CD8-positive, alpha-beta memory T cell (primary cell): ENCODE measurements around the gene C11orf16. TPM values are rescaled to one million over a fixed set of nuclear protein-coding genes. Genes with fewer than 3 reads are reported as not detected.
A peak's percentile ranks its signal among the peaks of the same experiment; 100 is the strongest.

Experiments used
- CTCF ChIA-PET: fragments of 350-600 bp; sonication (Branson Sonifier 250); formaldehyde crosslinking; loops from one replicate; lab custom pipeline; 2021; ENCODE audit warnings: antibody characterized with exemption; lab: Charles Lee
- POLR2A ChIA-PET: fragments of 350-600 bp; sonication (Branson Sonifier 250); formaldehyde crosslinking; loops from one replicate; lab custom pipeline; 2021; ENCODE audit warnings: antibody characterized with exemption; lab: Charles Lee
- DNase-seq, 5 donors: peaks; one replicate each; pipeline versions ENCODE4 v3.0.0 to v3.0.0-alpha.2; 2020 to 2022; ENCODE audit warnings: mixed read lengths in 1 of 5
- H3K27ac ChIP-seq: one replicate; pipeline ENCODE4 v1.7.0; 2013; ENCODE audit warnings: low read depth, mild to moderate bottlenecking, low read length, moderate library complexity
- H3K27me3 ChIP-seq: 2 replicates; pipeline ENCODE4 v1.7.0; 2013; ENCODE audit warnings: low read length, mild to moderate bottlenecking; ENCODE audit not compliant: insufficient read depth, poor library complexity, severe bottlenecking
- H3K36me3 ChIP-seq: 2 replicates; pipeline ENCODE4 v1.7.0; 2013; ENCODE audit warnings: mild to moderate bottlenecking, low read length, moderate library complexity; ENCODE audit not compliant: insufficient read depth
- H3K4me1 ChIP-seq: 2 replicates; pipeline ENCODE4 v1.7.0; 2013; ENCODE audit warnings: mild to moderate bottlenecking, low read length, moderate library complexity; ENCODE audit not compliant: insufficient read depth
- H3K4me3 ChIP-seq: 2 replicates; pipeline ENCODE4 v1.7.0; 2013; ENCODE audit warnings: mild to moderate bottlenecking, low read length
- H3K9me3 ChIP-seq: 2 replicates; pipeline ENCODE4 v1.7.0; 2013; ENCODE audit warnings: mild to moderate bottlenecking, low read length
- H3K27ac Mint-ChIP-seq, 8 donors: one replicate each; pipeline ENCODE4 v1.8.0; 2020 to 2021; ENCODE audit warnings: mixed read lengths in 8 of 8, mild to moderate bottlenecking in 6 of 8, inconsistent platforms in 3 of 8, moderate library complexity in 3 of 8
- H3K27me3 Mint-ChIP-seq, 2 donors: one replicate each; pipeline ENCODE4 v1.8.0; 2020 to 2021; ENCODE audit warnings: mixed read lengths in 2 of 2, mild to moderate bottlenecking in 1 of 2, moderate library complexity in 1 of 2
- H3K36me3 Mint-ChIP-seq, 3 donors: one replicate each; pipeline ENCODE4 v1.8.0; 2020 to 2021; ENCODE audit warnings: mixed read lengths in 3 of 3, inconsistent platforms in 1 of 3, mild to moderate bottlenecking in 1 of 3
- H3K4me1 Mint-ChIP-seq, 3 donors: one replicate each; pipeline ENCODE4 v1.8.0; 2020 to 2021; ENCODE audit warnings: mixed read lengths in 3 of 3, inconsistent platforms in 1 of 3, mild to moderate bottlenecking in 1 of 3
- H3K4me3 Mint-ChIP-seq, 7 donors: one replicate each; pipeline ENCODE4 v1.8.0; 2020 to 2021; ENCODE audit warnings: mixed read lengths in 7 of 7, mild to moderate bottlenecking in 6 of 7, moderate library complexity in 4 of 7, inconsistent platforms in 2 of 7
- H3K9me3 Mint-ChIP-seq, 5 donors: one replicate each; pipeline ENCODE4 v1.8.0; 2020 to 2022; ENCODE audit warnings: mixed read lengths in 5 of 5, mild to moderate bottlenecking in 3 of 5, moderate library complexity in 2 of 5, inconsistent platforms in 1 of 5
- polyA plus RNA-seq: library from polyadenylated mRNA; unstranded; fragments of 300-500 nt; fragmentation: Illumina TruSeq; gene quantifications from one replicate; pipeline ENCODE4 v1.2.3, GENCODE V29; 2021
- total RNA-seq, 2 experiments: library from RNA; stranded (reverse); gene quantifications; one replicate each; pipeline ENCODE4 v1.2.3, GENCODE V29; 2021

Gene C11orf16
- total and polyA plus RNA-seq, 3 experiments from 2014 or later, result not detected

DNA sequence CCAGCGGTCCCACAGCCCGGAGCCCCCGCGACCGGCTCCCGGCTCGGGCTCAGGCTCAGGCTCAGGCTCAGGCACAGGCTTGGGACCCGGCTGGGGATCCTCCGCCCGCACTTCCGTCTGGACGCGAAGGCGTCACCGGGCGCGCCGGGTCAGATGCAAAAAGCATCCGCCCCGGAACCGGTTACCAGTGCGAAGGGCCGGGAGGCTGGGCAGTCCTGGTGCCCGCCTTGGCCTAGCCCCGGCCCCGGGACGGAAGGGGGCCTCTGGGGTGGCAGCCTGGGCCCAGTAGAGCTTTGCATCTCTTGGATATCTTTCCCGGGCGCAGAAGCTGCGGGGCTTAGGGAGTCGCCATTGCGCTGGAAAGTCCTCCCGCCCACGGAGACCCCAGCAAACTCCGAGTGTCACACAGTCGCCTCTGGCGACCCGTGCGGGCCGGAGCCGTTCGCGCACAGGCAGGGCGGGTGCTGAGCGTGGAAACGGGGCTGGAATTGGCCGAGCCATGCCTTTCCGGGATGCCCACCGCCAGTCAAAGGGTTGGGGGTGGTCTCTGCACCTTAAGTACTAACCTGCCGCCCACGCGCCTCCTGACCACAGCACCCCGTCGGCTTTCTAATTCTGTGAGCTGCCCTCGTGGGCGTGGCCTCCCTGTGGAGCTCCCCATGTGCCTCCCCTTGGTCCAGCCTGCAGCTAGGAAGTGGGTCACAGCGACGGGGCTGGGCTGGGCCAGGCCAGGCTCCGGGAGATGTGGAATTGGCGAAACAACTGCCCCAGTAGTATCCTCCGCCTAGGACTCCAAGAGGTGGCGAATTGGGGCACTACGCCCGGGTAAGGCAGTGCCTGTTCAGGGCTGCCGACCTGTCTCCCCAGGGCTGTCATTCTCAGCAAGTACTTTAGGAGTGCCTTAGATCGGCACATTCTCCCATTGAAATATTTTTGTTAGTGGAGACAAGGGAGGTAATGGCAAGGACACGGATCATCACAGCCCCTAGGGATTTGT, 31.9 kb upstream of the C11orf16 start, which contains the start of gene TMEM9B:
TSS of gene TMEM9B (minus strand) at position 119 of the 997 bp plus-strand sequence. CDS start 129 bp downstream, outside the sequence.
- Mint-ChIP-seq H3K9me3 (no peaks in the 10 kb centered on the region), H3K4me1 (peaks cover 32 to 44% (median 33%) of the 10 kb centered on the region in 3 donors), H3K4me3 (peak within 1 kb of the TSS; percentile 94 to 97 (median 97)), H3K27me3 (no peaks in the 10 kb centered on the region), H3K27ac (peak within 1 kb of the TSS; percentile 91 to 99 (median 97)), H3K36me3 (peaks cover 0 to 30% (median 2%) of the 10 kb centered on the region in 3 donors)
- POLR2A ChIA-PET, result interaction anchor here (0.9 to 2.6 kb wide), 6 partner anchors 39 to 496 kb away, joined by 3 to 13 read pairs (median 6); partner anchors contain the start of genes NRIP3, RPL27A, TRIM66 and ZNF143
- Histone ChIP-seq H3K4me3 (peak within 1 kb of the TSS; percentile 87), H3K36me3 (no peaks in the 10 kb centered on the region), H3K4me1 (peaks cover 24% of the 10 kb centered on the region), H3K27ac (peak within 1 kb of the TSS; percentile 94), H3K9me3 (no peaks in the 10 kb centered on the region), H3K27me3 (no peaks in the 10 kb centered on the region)
- peak; percentile 66 to 84 (median 79) for DNase-seq
- CTCF ChIA-PET, result interaction anchor here (0.8 to 1.9 kb wide), 6 partner anchors 17 to 53 kb away, joined by 3 to 6 read pairs (median 4); partner anchors contain the start of gene AKIP1

DNA sequence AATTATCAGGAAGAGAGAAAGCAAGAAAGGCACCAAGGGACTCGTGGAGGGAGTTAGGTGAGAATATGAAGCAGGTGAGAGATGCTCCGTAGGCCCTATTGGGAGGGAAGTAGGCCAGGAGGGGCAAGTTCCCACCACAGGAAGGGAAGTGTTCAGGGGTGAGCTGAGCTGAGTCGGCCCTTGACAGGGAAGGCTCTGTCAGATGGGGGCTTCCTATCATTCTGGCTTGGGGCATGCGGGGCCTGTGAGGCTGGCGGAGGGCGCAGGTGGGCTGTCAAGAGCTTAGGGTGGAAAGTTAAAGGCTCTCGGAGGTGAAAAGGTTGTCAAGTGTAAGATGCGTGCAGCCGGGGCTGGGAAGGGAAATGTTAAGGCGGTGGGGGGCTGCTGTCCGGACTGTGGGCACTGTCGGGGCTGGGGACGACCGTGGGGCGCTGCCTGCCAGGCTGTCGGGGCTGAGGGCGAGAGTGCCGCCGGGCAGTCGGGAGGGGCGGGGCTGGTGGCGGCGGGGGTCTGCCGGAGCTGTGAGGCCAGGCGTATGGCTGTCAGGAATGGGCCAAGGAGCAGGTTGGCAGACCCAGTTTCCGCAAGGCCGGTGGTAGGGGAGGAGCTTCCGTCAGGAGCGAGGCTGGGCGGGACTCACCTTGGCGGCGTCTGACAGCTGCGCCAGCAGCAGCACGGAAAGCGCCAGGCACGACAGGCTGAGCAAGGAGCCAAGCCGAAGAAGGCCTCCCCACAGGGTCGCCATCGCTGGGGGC, 31.0 kb upstream of the C11orf16 start:
- H3K4me3 Mint-ChIP-seq, result peak overlapping the region; percentile 94 to 97 (median 97)
- peaks cover 0 to 36% (median 2%) of the 10 kb centered on the region in 3 donors for H3K36me3 Mint-ChIP-seq
- H3K27ac Mint-ChIP-seq, result peak overlapping the region; percentile 91 to 99 (median 97)
- peaks cover 35 to 50% (median 40%) of the 10 kb centered on the region in 3 donors for H3K4me1 Mint-ChIP-seq
- no peaks in the 10 kb centered on the region for H3K27me3 ChIP-seq
- H3K9me3 ChIP-seq, result no peaks in the 10 kb centered on the region
- POLR2A ChIA-PET, result interaction anchor here (1.0 to 2.6 kb wide), 5 partner anchors 40 to 496 kb away, joined by 4 to 13 read pairs (median 6); partner anchors contain the start of genes NRIP3, RPL27A, TRIM66 and ZNF143
- no peaks in the 10 kb centered on the region for H3K27me3 Mint-ChIP-seq
- peak overlapping the region; percentile 87 for H3K4me3 ChIP-seq
- DNase-seq, result peak; percentile 68 to 85 (median 78)
- CTCF ChIA-PET, result interaction anchor here (0.8 to 1.9 kb wide), 6 partner anchors 18 to 496 kb away, joined by 3 to 6 read pairs (median 4); partner anchors contain the start of genes AKIP1 and ZNF143
- peaks cover 24% of the 10 kb centered on the region for H3K4me1 ChIP-seq
- H3K36me3 ChIP-seq, result no peaks in the 10 kb centered on the region
- H3K27ac ChIP-seq, result peak overlapping the region; percentile 94
- no peaks in the 10 kb centered on the region for H3K9me3 Mint-ChIP-seq

DNA sequence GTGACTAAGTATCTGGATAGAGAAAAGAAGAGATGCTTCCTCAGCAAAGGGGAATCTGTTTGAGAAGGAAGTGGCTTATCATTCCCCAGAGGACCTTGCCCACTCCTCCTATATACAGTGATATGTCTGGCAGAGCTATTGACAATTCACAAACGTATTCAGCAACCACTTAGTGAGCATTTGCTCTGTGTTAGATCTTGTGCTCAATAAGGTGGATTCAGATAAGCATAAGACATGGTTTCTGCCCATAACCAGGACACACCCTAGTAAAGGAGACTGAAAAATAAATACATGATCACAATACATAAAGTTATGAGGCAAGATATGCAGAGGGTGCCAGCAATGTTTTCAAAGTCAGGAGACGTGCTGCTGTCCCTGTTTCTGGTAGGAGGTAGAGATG, 30.1 kb upstream of the C11orf16 start:
- H3K4me1 Mint-ChIP-seq, result peaks cover 35 to 52% (median 41%) of the 10 kb centered on the region in 3 donors
- Histone ChIP-seq H3K9me3 (no peaks in the 10 kb centered on the region), H3K4me3 (peak overlapping the region; percentile 87), H3K27me3 (no peaks in the 10 kb centered on the region), H3K36me3 (no peaks in the 10 kb centered on the region), H3K27ac (peak overlapping the region; percentile 94), H3K4me1 (peaks cover 24% of the 10 kb centered on the region)
- H3K4me3 Mint-ChIP-seq, result peak overlapping the region; percentile 94 to 97 (median 97)
- H3K27ac Mint-ChIP-seq, result peak overlapping the region; percentile 91 to 99 (median 97)
- peaks cover 0 to 36% (median 2%) of the 10 kb centered on the region in 3 donors for H3K36me3 Mint-ChIP-seq
- CTCF ChIA-PET, result interaction anchor here (1.4 to 1.9 kb wide), 2 partner anchors 49 to 52 kb away, joined by 5 to 6 read pairs; partner anchors contain the start of gene AKIP1
- POLR2A ChIA-PET, result interaction anchor here (2.6 kb wide), 1 partner anchor 274 kb away, joined by 10 read pairs; no protein-coding TSS in a partner anchor
- H3K9me3 Mint-ChIP-seq, result no peaks in the 10 kb centered on the region
- H3K27me3 Mint-ChIP-seq, result no peaks in the 10 kb centered on the region
- no peak for DNase-seq

DNA sequence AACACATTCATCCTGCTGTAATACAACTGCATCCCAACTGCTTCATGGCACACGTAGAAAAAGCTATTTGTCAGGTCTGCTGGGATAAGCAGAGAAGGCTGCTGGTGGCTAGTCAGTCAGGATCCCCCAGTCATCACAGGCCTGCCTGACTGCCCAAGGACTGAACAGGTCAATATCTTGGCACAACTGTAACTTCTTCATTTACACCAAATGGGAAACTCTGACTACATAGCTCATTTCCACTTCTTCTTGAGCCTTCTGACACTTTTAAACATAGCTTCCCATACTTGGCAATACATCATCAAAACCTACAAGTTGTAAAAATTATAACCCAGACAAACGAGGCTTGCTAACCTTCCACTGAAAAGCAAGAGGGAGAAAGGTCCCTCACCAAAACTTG, 28.7 kb upstream of the C11orf16 start:
- POLR2A ChIA-PET, result interaction anchor here (0.6 kb wide), 1 partner anchor 302 kb away, joined by 4 read pairs; no protein-coding TSS in a partner anchor
- H3K36me3 Mint-ChIP-seq, result peaks cover 0 to 40% (median 2%) of the 10 kb centered on the region in 3 donors
- H3K4me1 ChIP-seq, result peaks cover 24% of the 10 kb centered on the region
- no peaks in the 10 kb centered on the region for H3K27me3 Mint-ChIP-seq
- no peaks in the 10 kb centered on the region for H3K27me3 ChIP-seq
- DNase-seq, result no peak
- peak overlapping the region in 5 of 8 donors; percentile 38 to 79 (median 41) for H3K27ac Mint-ChIP-seq
- H3K9me3 ChIP-seq, result no peaks in the 10 kb centered on the region
- peak overlapping the region in 2 of 7 donors; percentile 26 to 52 for H3K4me3 Mint-ChIP-seq
- peaks cover 3% of the 10 kb centered on the region for H3K36me3 ChIP-seq
- H3K27ac ChIP-seq, result no peak overlapping the region
- CTCF ChIA-PET, result interaction anchor here (3.6 kb wide), 1 partner anchor 48 kb away, joined by 26 read pairs; no protein-coding TSS in a partner anchor
- no peaks in the 10 kb centered on the region for H3K9me3 Mint-ChIP-seq
- no peak overlapping the region for H3K4me3 ChIP-seq
- peaks cover 40 to 64% (median 50%) of the 10 kb centered on the region in 3 donors for H3K4me1 Mint-ChIP-seq

DNA sequence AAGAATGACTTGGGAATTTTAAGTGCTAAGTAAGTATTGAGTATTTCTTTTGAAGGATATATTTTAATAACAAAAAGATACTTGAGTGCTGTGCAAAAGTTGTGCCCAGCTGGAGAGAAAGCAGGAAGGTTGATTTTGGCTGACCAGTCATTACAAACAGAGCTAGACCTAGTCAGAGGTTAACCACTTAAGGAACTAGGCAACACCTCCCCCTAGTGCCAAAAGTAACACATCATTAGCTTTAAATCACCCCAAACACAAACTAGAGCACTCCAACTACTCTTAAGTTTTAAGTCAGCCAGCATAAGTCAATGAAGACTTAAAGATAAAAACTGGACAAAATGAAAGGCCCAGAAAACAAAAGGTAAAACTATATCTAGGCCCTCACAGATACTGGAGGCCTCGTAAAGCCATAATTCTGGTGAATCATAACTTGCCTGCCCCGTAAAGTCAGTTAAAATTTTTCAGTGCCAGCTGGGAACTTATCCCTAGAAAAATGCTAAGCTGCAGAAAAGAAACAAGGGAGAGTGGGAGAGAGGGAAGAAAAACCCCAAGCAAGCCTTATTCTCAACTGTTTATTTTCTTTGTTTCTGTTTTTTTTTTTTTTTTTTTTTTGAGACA, 26.9 kb upstream of the C11orf16 start:
- DNase-seq, result peak in 2 of 5 donors; percentile 21 to 22
- Mint-ChIP-seq H3K9me3 (no peaks in the 10 kb centered on the region), H3K4me3 (peak overlapping the region in 1 of 7 donors; percentile 22), H3K36me3 (peaks cover 0 to 49% (median 7%) of the 10 kb centered on the region in 3 donors), H3K4me1 (peaks cover 34 to 54% (median 45%) of the 10 kb centered on the region in 3 donors), H3K27ac (peak overlapping the region in 4 of 8 donors; percentile 29 to 67 (median 52)), H3K27me3 (no peaks in the 10 kb centered on the region)
- no peak overlapping the region for H3K27ac ChIP-seq
- peaks cover 3% of the 10 kb centered on the region for H3K36me3 ChIP-seq
- no peaks in the 10 kb centered on the region for H3K27me3 ChIP-seq
- peaks cover 18% of the 10 kb centered on the region for H3K4me1 ChIP-seq
- no peak overlapping the region for H3K4me3 ChIP-seq
- ChIA-PET CTCF (interaction anchor here (0.8 to 3.6 kb wide), 10 partner anchors 10 to 575 kb away, joined by 3 to 26 read pairs (median 4); partner anchors contain the start of gene AKIP1), POLR2A (interaction anchor here (0.6 to 1.1 kb wide), 2 partner anchors 47 to 277 kb away, joined by 3 to 6 read pairs; partner anchors contain the start of genes RPL27A and TRIM66)
- no peaks in the 10 kb centered on the region for H3K9me3 ChIP-seq

DNA sequence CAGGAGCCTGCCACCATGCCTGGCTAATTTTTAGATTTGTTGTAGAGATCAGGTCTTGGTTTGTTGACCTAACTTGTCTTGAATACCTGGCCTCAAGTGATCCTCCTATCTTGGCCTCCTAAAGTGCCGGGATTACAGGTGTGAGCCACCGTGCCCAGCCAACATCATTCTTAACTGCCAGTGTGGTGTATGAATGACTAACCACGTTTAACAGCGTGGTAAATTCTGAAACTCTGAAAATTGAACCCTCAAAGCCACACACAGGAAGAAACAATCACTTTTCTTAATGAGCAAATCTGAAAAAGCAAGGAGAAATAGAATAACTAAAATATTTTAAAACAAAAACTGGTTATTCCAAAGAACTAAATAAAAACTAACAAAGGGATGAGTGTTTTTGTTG, 24.1 kb upstream of the C11orf16 start:
- H3K27me3 ChIP-seq, result no peaks in the 10 kb centered on the region
- no peak overlapping the region for H3K27ac ChIP-seq
- ChIA-PET CTCF (no interaction called here), POLR2A (no interaction called here)
- H3K36me3 ChIP-seq, result peaks cover 10% of the 10 kb centered on the region
- H3K9me3 ChIP-seq, result no peaks in the 10 kb centered on the region
- peak overlapping the region in 4 of 8 donors; percentile 30 to 83 (median 56) for H3K27ac Mint-ChIP-seq
- no peak for DNase-seq
- no peaks in the 10 kb centered on the region for H3K9me3 Mint-ChIP-seq
- H3K4me1 Mint-ChIP-seq, result peaks cover 22 to 41% (median 27%) of the 10 kb centered on the region in 3 donors
- peaks cover under 1% of the 10 kb centered on the region for H3K4me1 ChIP-seq
- H3K36me3 Mint-ChIP-seq, result peaks cover 0 to 61% (median 11%) of the 10 kb centered on the region in 3 donors
- H3K4me3 ChIP-seq, result no peak overlapping the region
- no peak overlapping the region for H3K4me3 Mint-ChIP-seq
- no peaks in the 10 kb centered on the region for H3K27me3 Mint-ChIP-seq
